Measurements from ENCODE around the gene TGFBR2.

GRCh38 chr3:30634761-30635735, 28.6 kb downstream of the TGFBR2 start:
- TF ChIP-seq POLR2AphosphoS5 (IDR thresholded peaks at IDR 0.05; ENCODE audit: low read depth, low read length): no peak
- no peak for TF ChIP-seq REST (IDR thresholded peaks at IDR 0.05; ENCODE audit: insufficient read depth in 1 of 2, low read depth in 2 of 2, low read length in 1 of 2)
- TF ChIP-seq, protein P1, sequence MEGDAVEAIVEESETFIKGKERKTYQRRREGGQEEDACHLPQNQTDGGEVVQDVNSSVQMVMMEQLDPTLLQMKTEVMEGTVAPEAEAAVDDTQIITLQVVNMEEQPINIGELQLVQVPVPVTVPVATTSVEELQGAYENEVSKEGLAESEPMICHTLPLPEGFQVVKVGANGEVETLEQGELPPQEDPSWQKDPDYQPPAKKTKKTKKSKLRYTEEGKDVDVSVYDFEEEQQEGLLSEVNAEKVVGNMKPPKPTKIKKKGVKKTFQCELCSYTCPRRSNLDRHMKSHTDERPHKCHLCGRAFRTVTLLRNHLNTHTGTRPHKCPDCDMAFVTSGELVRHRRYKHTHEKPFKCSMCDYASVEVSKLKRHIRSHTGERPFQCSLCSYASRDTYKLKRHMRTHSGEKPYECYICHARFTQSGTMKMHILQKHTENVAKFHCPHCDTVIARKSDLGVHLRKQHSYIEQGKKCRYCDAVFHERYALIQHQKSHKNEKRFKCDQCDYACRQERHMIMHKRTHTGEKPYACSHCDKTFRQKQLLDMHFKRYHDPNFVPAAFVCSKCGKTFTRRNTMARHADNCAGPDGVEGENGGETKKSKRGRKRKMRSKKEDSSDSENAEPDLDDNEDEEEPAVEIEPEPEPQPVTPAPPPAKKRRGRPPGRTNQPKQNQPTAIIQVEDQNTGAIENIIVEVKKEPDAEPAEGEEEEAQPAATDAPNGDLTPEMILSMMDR (IDR thresholded peaks at IDR 0.05): no peak

Measured in Panc1 (cell line).